Sciatic nerve (tissue), 2 donors: Measurements from ENCODE around the gene HGS. TPM values are rescaled to one million over a fixed set of nuclear protein-coding genes. Genes with fewer than 3 reads are reported as not detected.
"Not testable (repeated sequence)": the region's sequence is repeated elsewhere in the genome, so short reads cannot be mapped to it uniquely, and the experiment has no call there.

Experiments
- ATAC-seq: fragments of 200-7000 bp; cut with Tn5 transposase; one replicate; pipeline ENCODE4 v1.9.1; 2020; ENCODE audit warnings: mild to moderate bottlenecking, moderate library complexity
- DNase-seq: peaks from one replicate; pipeline ENCODE4 v3.0.0-alpha.2; 2020; ENCODE audit warnings: low spot score
- intact Hi-C: fragments of 100-400 bp; cut with DNase I; formaldehyde crosslinking; loops from one replicate; pipeline ENCODE4 v1.14.2; 2022
- total RNA-seq: library from RNA; stranded (reverse); fragmentation: NEBNext Ultra II Directional; extraction: Animal tissue kit (Norgen Biotek cat#: 25700); gene quantifications from one replicate; pipeline ENCODE4 v1.2.1, GENCODE V29; 2021
- donor health status: DM: no; HTN: no; CAD: no.
- donor health status: DM: no; HTN: no; CAD: no.

Gene HGS
- total RNA-seq, 1 donor from 2014 or later, result 79.8 TPM

GRCh38 chr17:81652906-81653771, 30.7 kb upstream of the HGS start:
- intact Hi-C loops, result no loop called here
- DNase-seq (no peak), ATAC-seq (no peak)

- ATAC-seq (no peak), DNase-seq (no peak)
Measured at GRCh38 chr17:81655378-81656117, 28.3 kb upstream of the HGS start.

GRCh38 chr17:81656118-81656743, 27.6 kb upstream of the HGS start, which contains the start of gene PDE6G:
Gene PDE6G, minus strand, starts transcription at chr17:81656542. Its CDS starts 3,237 bp downstream, at chr17:81653305.
- ATAC-seq (no peak), DNase-seq (no peak)
- intact Hi-C loops, result no loop called here

More at GRCh38 chr17:81655378-81656117, 28.3 kb upstream of the HGS start:
- intact Hi-C loops, result no loop called here

GRCh38 chr17:81656835-81657234, 27.0 kb upstream of the HGS start:
- ATAC-seq, result no peak
- no peak for DNase-seq
- intact Hi-C loops, result no loop called here

- intact Hi-C loops, result no loop called here
- ATAC-seq, result no peak
Measured at GRCh38 chr17:81659038-81659437, 24.8 kb upstream of the HGS start.

GRCh38 chr17:81660441-81660840, 23.4 kb upstream of the HGS start:
- intact Hi-C loops, result no loop called here
- DNase-seq, result no peak
- ATAC-seq, result no peak

More at GRCh38 chr17:81659038-81659437, 24.8 kb upstream of the HGS start:
- DNase-seq, result no peak

- intact Hi-C loops, result no loop called here
- ATAC-seq, result no peak
- DNase-seq, result no peak
Measured at GRCh38 chr17:81662002-81662401, 21.8 kb upstream of the HGS start.

GRCh38 chr17:81664051-81664470, 19.8 kb upstream of the HGS start:
- intact Hi-C loops, result no loop called here
- no peak for ATAC-seq
- DNase-seq, result no peak

GRCh38 chr17:81665205-81666091, 18.4 kb upstream of the HGS start:
- ATAC-seq, result peak; percentile 3
- DNase-seq, result no peak
- intact Hi-C loops, result no loop called here

- intact Hi-C loops, result no loop called here
- DNase-seq (no peak), ATAC-seq (no peak)
Measured at GRCh38 chr17:81666092-81666341, 17.8 kb upstream of the HGS start.

- ATAC-seq (peak; percentile 99), DNase-seq (peak; percentile 97)
- intact Hi-C loops, result no loop called here
Measured at GRCh38 chr17:81666342-81667191, 17.2 kb upstream of the HGS start, which contains the start of the genes CCDC137 and OXLD1. Gene CCDC137, plus strand, starts transcription at chr17:81666737. Its CDS starts 30 bp downstream, at chr17:81666767. Gene OXLD1, minus strand, starts transcription at chr17:81666605. Its CDS starts 28 bp downstream, at chr17:81666577.

GRCh38 chr17:81667754-81668153, 16.1 kb upstream of the HGS start:
- ATAC-seq, result no peak
- intact Hi-C loops, result no loop called here
- no peak for DNase-seq

- intact Hi-C loops, result no loop called here
- DNase-seq, result no peak
- ATAC-seq, result no peak
Measured at GRCh38 chr17:81672504-81672903, 11.3 kb upstream of the HGS start.

GRCh38 chr17:81672954-81673353, 10.9 kb upstream of the HGS start:
- ATAC-seq, result no peak
- intact Hi-C loops, result no loop called here
- DNase-seq, result no peak

- no peak for ATAC-seq
Measured at GRCh38 chr17:81673561-81674258, 10.1 kb upstream of the HGS start.

GRCh38 chr17:81675515-81676221, 8.1 kb upstream of the HGS start:
- ATAC-seq, DNase-seq, intact Hi-C loops: not testable (repeated sequence)

More at GRCh38 chr17:81673561-81674258, 10.1 kb upstream of the HGS start:
- no peak for DNase-seq
- intact Hi-C loops, result no loop called here

- no peak for ATAC-seq
- intact Hi-C loops, result no loop called here
Measured at GRCh38 chr17:81676906-81677305, 6.9 kb upstream of the HGS start.

More at GRCh38 chr17:81676906-81677305, 6.9 kb upstream of the HGS start:
- DNase-seq, result no peak
